ENCODE measurements around the gene SPATA9.
"Not testable (repeated sequence)": the region's sequence is repeated elsewhere in the genome, so short reads cannot be mapped to it uniquely, and the experiment has no call there.

The SPATA9 gene

GRCh38 chr5:95709967-95710650 lies 27.3 kb upstream of the SPATA9 start:
- no peaks in the 10 kb centered on the region for H3K9me3 Mint-ChIP-seq
- DNase-seq (no peak), ATAC-seq (no peak)
- no peak overlapping the region for H3K27ac Mint-ChIP-seq
- peaks cover 8% of the 10 kb centered on the region for H3K4me1 Mint-ChIP-seq
- no peak overlapping the region for H3K4me3 Mint-ChIP-seq
- peaks cover 3% of the 10 kb centered on the region for H3K27me3 Mint-ChIP-seq
- no peaks in the 10 kb centered on the region for H3K36me3 Mint-ChIP-seq (ENCODE audit: low read depth)

GRCh38 chr5:95708876-95709275 lies 26.1 kb upstream of the SPATA9 start:
- Mint-ChIP-seq H3K27me3 (peaks cover 3% of the 10 kb centered on the region), H3K9me3 (no peaks in the 10 kb centered on the region), H3K36me3 (ENCODE audit: low read depth) (no peaks in the 10 kb centered on the region), H3K4me3 (no peak overlapping the region), H3K4me1 (peaks cover 7% of the 10 kb centered on the region), H3K27ac (no peak overlapping the region)
- DNase-seq (no peak), ATAC-seq (no peak)

DNA sequence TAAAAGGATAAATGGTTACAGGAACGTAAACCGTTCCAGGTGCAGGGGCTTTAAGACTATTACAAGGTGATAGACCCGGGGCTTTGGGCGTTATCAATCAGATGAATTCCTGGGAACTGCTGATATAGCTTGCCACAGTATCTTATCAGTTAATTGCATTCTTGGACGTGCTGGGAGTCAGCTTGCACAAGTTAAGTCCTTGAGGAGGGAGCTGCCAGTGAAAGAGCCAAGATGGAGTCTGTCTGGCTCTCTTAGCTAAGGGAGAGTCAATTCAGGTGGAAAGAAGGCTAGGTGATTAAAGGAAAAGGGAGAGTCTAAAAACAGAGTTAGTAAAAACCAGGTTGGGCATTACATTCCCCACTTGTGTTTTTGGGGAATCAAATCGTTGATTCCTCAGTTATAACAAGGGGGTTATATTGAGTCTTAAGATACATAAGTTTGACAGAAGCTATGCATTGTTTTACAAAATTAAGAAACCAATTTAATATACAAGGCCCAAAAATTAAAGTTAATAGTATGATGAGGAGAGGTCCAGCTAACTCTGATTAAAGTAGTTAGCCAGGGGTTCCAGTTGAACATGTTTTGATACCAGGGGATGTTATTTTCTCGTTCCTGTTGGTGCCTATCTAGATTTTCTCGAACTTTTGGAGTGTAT lies 24.9 kb upstream of the SPATA9 start:
- H3K9me3 Mint-ChIP-seq; H3K4me3 Mint-ChIP-seq; DNase-seq; H3K4me1 Mint-ChIP-seq; H3K36me3 Mint-ChIP-seq (ENCODE audit: low read depth); H3K27me3 Mint-ChIP-seq; H3K27ac Mint-ChIP-seq; ATAC-seq: not testable (repeated sequence)

DNA sequence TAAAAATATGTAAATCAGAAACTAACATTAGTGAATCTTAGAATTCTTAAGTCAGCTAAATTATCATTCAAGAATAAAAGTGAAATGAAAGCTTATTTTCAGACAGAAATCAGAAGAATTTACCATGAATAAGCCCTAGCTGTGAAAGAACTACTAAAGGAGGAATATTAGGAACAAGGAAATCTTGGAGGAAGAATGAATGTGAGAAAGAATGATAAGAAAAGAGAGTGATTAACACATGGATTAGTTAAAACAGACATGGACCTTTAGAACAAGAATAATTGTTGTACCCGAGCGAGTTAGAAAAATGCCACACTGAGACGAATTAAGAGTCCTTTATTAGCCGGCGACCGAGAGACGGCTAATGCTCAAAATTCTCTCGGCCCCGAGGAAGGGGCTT lies 24.3 kb upstream of the SPATA9 start:
- ATAC-seq (no peak), DNase-seq (no peak)
- H3K4me1 Mint-ChIP-seq, result no peaks in the 10 kb centered on the region
- no peak overlapping the region for H3K4me3 Mint-ChIP-seq
- H3K36me3 Mint-ChIP-seq (ENCODE audit: low read depth), result no peaks in the 10 kb centered on the region
- H3K27me3 Mint-ChIP-seq, result no peaks in the 10 kb centered on the region
- H3K27ac Mint-ChIP-seq, result no peak overlapping the region
- H3K9me3 Mint-ChIP-seq, result no peaks in the 10 kb centered on the region

GRCh38 chr5:95706196-95706595 lies 23.4 kb upstream of the SPATA9 start:
- not testable (repeated sequence) for DNase-seq; H3K4me1 Mint-ChIP-seq; H3K27ac Mint-ChIP-seq; H3K4me3 Mint-ChIP-seq; H3K36me3 Mint-ChIP-seq (ENCODE audit: low read depth); H3K27me3 Mint-ChIP-seq; H3K9me3 Mint-ChIP-seq; ATAC-seq

DNA sequence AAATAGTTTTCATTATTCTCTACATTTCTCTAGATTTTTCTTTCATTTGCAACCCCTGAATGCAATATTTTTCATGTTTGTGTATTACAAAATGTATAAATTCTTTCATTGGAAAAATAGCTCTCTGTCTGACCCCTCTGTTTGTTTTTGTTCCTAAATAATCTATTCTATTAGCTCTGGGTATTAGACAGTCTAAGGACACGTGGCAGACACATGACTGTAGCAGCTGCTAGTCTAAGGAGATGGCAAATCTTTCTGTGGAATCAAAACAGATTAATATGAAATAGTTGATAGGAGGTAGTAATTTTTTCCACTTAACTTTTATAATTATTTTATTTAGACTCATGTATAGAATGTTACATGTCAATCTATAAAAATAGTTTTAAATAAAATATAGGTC lies 21.4 kb upstream of the SPATA9 start:
- Mint-ChIP-seq H3K27ac (no peak overlapping the region), H3K9me3 (no peaks in the 10 kb centered on the region)

DNA sequence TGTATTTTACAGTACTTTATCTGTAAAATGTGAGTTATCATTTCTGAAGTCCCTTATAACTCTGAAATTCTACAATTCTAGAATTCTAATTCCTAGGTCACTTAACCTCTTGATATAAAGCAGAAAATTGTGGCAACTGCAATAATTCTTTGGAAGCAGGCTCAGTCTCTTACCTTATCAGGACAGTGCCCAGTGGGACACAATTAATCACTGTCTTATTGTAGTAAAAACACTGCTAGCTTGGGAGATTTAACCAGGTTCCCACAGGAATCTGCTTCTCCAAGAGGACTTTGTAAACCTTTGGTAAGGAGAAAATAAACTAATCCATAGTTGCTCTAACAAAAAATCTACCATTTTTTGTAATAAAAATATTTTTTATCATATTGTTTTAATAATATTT lies 18.3 kb upstream of the SPATA9 start:
- Mint-ChIP-seq H3K36me3 (ENCODE audit: low read depth) (no peaks in the 10 kb centered on the region), H3K4me3 (no peak overlapping the region), H3K27ac (no peak overlapping the region), H3K4me1 (no peaks in the 10 kb centered on the region), H3K9me3 (no peaks in the 10 kb centered on the region), H3K27me3 (peaks cover 6% of the 10 kb centered on the region)
- no peak for DNase-seq
- no peak for ATAC-seq

More for the DNA sequence above, 21.4 kb upstream of the SPATA9 start:
- no peak for ATAC-seq
- no peak overlapping the region for H3K4me3 Mint-ChIP-seq
- no peaks in the 10 kb centered on the region for H3K4me1 Mint-ChIP-seq
- DNase-seq, result no peak
- H3K27me3 Mint-ChIP-seq, result no peaks in the 10 kb centered on the region
- no peaks in the 10 kb centered on the region for H3K36me3 Mint-ChIP-seq (ENCODE audit: low read depth)

DNA sequence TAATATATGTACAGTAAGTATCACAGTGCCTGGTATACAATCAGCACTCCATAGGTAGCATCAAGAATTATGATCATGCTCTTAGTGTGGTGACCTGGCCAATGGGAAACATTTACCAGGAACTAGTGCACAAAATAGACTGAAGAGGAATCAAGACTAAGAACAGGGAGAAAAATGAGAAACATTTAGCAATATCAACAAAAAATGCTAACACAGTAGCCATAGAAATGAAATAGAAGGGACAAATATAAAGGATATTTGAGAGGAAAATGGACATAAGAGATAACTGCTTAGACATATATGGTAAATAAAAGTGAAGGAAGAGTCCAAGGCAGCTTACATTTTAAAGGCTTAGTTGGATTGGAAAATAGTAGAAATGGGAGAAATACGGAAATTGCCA lies 16.5 kb upstream of the SPATA9 start:
- no peaks in the 10 kb centered on the region for H3K36me3 Mint-ChIP-seq (ENCODE audit: low read depth)
- no peak overlapping the region for H3K4me3 Mint-ChIP-seq
- H3K9me3 Mint-ChIP-seq, result no peaks in the 10 kb centered on the region
- ATAC-seq, result no peak
- DNase-seq, result no peak
- peaks cover 6% of the 10 kb centered on the region for H3K27me3 Mint-ChIP-seq
- no peak overlapping the region for H3K27ac Mint-ChIP-seq
- no peaks in the 10 kb centered on the region for H3K4me1 Mint-ChIP-seq

- H3K27me3 Mint-ChIP-seq, result peaks cover 6% of the 10 kb centered on the region
- no peak overlapping the region for H3K4me3 Mint-ChIP-seq
- no peak for DNase-seq
- H3K9me3 Mint-ChIP-seq, result no peaks in the 10 kb centered on the region
- no peaks in the 10 kb centered on the region for H3K4me1 Mint-ChIP-seq
- no peak overlapping the region for H3K27ac Mint-ChIP-seq
- no peak for ATAC-seq
- H3K36me3 Mint-ChIP-seq (ENCODE audit: low read depth), result no peaks in the 10 kb centered on the region
Measured at GRCh38 chr5:95697781-95698681, 15.2 kb upstream of the SPATA9 start.

DNA sequence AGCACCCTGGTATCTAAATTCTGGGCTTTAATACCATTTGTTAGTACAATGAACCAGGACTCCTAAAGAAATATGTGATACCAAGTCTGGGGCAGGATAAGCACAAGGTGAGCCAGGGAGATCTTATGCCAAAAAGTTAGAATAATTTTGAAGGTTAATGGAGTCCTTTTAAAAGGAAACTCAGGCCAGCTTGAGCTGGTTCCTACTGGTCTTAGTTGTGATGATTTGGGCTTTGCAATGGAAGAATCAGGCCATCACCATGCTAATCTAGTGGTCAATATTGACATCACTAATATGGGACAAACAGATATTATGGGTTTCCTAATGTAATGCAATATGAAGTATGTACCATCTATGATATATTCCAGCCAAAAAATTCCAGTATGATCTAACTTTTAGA lies 7.5 kb upstream of the SPATA9 start:
- Mint-ChIP-seq H3K27me3 (peaks cover 3% of the 10 kb centered on the region), H3K36me3 (ENCODE audit: low read depth) (no peaks in the 10 kb centered on the region), H3K4me1 (no peaks in the 10 kb centered on the region), H3K9me3 (peaks cover 7% of the 10 kb centered on the region), H3K4me3 (no peak overlapping the region), H3K27ac (no peak overlapping the region)
- DNase-seq (no peak), ATAC-seq (no peak)

- no peak for DNase-seq
- Mint-ChIP-seq H3K4me3 (no peak overlapping the region), H3K4me1 (no peaks in the 10 kb centered on the region)
Measured at GRCh38 chr5:95689680-95690079, 6.9 kb upstream of the SPATA9 start.

GRCh38 chr5:95686651-95687050 lies 3.9 kb upstream of the SPATA9 start:
- no peak for DNase-seq
- H3K4me1 Mint-ChIP-seq, result no peaks in the 10 kb centered on the region
- no peak overlapping the region for H3K4me3 Mint-ChIP-seq
- no peaks in the 10 kb centered on the region for H3K36me3 Mint-ChIP-seq (ENCODE audit: low read depth)
- ATAC-seq, result no peak
- H3K9me3 Mint-ChIP-seq, result peaks cover 7% of the 10 kb centered on the region
- H3K27me3 Mint-ChIP-seq, result peaks cover 3% of the 10 kb centered on the region
- no peak overlapping the region for H3K27ac Mint-ChIP-seq

More at GRCh38 chr5:95689680-95690079, 6.9 kb upstream of the SPATA9 start:
- H3K36me3 Mint-ChIP-seq (ENCODE audit: low read depth), result no peaks in the 10 kb centered on the region
- no peak for ATAC-seq
- peaks cover 3% of the 10 kb centered on the region for H3K27me3 Mint-ChIP-seq
- H3K9me3 Mint-ChIP-seq, result peaks cover 7% of the 10 kb centered on the region
- no peak overlapping the region for H3K27ac Mint-ChIP-seq

GRCh38 chr5:95684361-95684760 lies 1.6 kb upstream of the SPATA9 start:
- Mint-ChIP-seq H3K27me3 (peaks cover 3% of the 10 kb centered on the region), H3K27ac (no peak overlapping the region), H3K9me3 (peaks cover under 1% of the 10 kb centered on the region), H3K4me3 (no peak overlapping the region), H3K36me3 (ENCODE audit: low read depth) (no peaks in the 10 kb centered on the region), H3K4me1 (no peaks in the 10 kb centered on the region)
- DNase-seq (no peak), ATAC-seq (no peak)

DNA sequence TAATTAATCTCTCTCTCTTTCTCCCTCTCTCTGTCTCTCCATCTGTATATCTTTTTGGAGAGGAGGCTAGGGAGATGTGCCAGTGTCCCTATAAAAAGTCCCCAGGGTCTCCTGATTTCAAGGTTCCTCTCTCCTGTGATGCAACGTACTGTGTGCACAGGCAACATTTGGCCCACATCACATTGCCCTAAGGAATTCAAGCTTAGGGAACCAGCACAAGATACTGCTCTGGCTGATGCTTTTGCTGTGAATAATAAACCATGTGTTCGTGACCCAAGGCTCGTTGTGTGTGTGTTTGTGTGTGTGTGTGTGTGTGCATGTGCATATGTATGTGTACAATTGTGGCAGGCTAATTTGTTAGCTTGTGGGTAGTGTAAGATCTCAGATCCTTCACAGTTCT lies 9.7 kb downstream of the SPATA9 start:
- Mint-ChIP-seq H3K4me3 (no peak overlapping the region), H3K4me1 (no peaks in the 10 kb centered on the region), H3K27ac (no peak overlapping the region), H3K9me3 (no peaks in the 10 kb centered on the region), H3K27me3 (no peaks in the 10 kb centered on the region), H3K36me3 (ENCODE audit: low read depth) (no peaks in the 10 kb centered on the region)
- no peak for DNase-seq
- ATAC-seq, result no peak

DNA sequence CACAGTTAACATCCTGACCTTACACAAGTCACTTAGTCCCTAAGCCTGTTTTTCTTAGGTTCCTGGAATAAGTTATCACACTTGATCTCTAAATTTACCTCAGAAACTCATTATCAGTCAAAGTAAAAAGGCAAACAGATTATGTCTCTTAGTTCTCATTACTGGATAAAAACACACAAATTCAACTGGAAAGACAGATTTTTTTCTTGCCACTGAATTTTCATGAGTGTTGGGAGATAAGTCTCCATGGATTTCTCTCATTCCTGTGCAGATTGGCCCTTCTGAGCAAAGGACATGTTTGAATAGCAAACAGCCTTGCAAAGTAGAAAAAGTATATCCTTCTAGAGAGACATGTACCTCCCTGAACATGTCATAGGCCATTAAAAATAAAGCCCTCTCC lies 10.2 kb downstream of the SPATA9 start:
- Mint-ChIP-seq H3K27me3 (no peaks in the 10 kb centered on the region), H3K27ac (no peak overlapping the region), H3K9me3 (no peaks in the 10 kb centered on the region), H3K4me1 (no peaks in the 10 kb centered on the region), H3K36me3 (ENCODE audit: low read depth) (no peaks in the 10 kb centered on the region), H3K4me3 (no peak overlapping the region)
- ATAC-seq (no peak), DNase-seq (no peak)
